Activated CD4-positive, alpha-beta memory T cell treated with anti-CD3 and anti-CD28 coated beads, Interleukin-2, amount 10 ng/mL, durations not matched to agents 7 days and 5 days (primary cell): ENCODE measurements around the gene DBI. TPM values are rescaled to one million over a fixed set of nuclear protein-coding genes. Genes with fewer than 3 reads are reported as not detected.
A peak's percentile ranks its signal among the peaks of the same experiment; 100 is the strongest.
"Not testable (repeated sequence)": the region's sequence is repeated elsewhere in the genome, so short reads cannot be mapped to it uniquely, and the experiment has no call there.

Experiments used
- CTCF ChIA-PET: fragments of 350-600 bp; sonication (Branson Sonifier 250); formaldehyde crosslinking; loops from one replicate; lab custom pipeline; 2021; ENCODE audit warnings: antibody characterized with exemption, inconsistent platforms; lab: Charles Lee
- POLR2A ChIA-PET: fragments of 350-600 bp; sonication (Branson Sonifier 250); formaldehyde crosslinking; loops from one replicate; lab custom pipeline; 2021; ENCODE audit warnings: antibody characterized with exemption; lab: Charles Lee
- DNase-seq: peaks from one replicate; pipeline ENCODE4 v3.0.0-alpha.2; 2020
- H3K27ac Mint-ChIP-seq: one replicate; pipeline ENCODE4 v1.8.0; 2021; ENCODE audit warnings: mild to moderate bottlenecking, mixed read lengths
- H3K27me3 Mint-ChIP-seq: one replicate; pipeline ENCODE4 v1.8.0; 2021; ENCODE audit warnings: mixed read lengths
- H3K36me3 Mint-ChIP-seq: one replicate; pipeline ENCODE4 v1.8.0; 2021; ENCODE audit warnings: low read depth, mixed read lengths
- H3K4me1 Mint-ChIP-seq: one replicate; pipeline ENCODE4 v1.8.0; 2021; ENCODE audit warnings: mixed read lengths
- H3K4me3 Mint-ChIP-seq: one replicate; pipeline ENCODE4 v1.8.0; 2021; ENCODE audit warnings: mild to moderate bottlenecking, mixed read lengths
- H3K9me3 Mint-ChIP-seq: one replicate; pipeline ENCODE4 v1.8.0; 2021; ENCODE audit warnings: mixed read lengths
- total RNA-seq, 2 experiments: library from RNA; stranded (reverse); gene quantifications; one replicate each; pipeline ENCODE4 v1.2.3, GENCODE V29; 2021

DBI gene
- total RNA-seq, 2 experiments from 2014 or later: 142 to 150 TPM

DNA sequence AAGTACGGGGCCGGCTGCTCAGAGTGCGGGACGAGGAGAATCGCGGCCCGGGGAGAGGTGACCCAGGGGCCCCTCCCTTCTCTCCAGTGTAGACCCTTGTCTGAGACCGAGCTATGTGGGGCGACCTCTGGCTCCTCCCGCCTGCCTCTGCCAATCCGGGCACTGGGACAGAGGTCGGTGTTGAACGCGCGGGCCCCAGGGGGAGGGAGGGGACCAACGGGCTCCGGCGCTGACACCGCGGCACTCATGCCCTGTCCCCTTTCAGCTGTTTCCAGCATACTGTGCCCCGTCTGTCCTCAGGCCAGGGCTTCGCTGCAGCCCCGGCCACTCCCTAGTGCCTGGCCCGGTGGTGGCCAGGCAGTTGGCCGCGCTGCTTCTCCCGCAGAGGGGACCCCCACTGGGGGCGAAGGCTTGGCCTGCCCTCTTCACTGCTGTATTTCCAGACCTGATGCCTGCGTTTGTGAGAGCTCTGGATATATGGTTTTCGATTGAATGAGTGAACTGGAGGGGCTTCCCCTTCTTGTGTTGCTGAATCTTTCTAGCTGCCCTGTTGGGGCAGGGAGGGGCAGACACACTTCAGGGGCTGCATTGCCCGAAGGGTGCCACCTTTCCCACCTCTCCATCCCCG, 809 bp downstream of the DBI start:
- no peaks in the 10 kb centered on the region for H3K27me3 Mint-ChIP-seq
- peaks cover 45% of the 10 kb centered on the region for H3K4me1 Mint-ChIP-seq
- DNase-seq: peak; percentile 54
- peaks cover 55% of the 10 kb centered on the region for H3K36me3 Mint-ChIP-seq
- ChIA-PET CTCF (interaction anchor here (0.9 kb wide), 1 partner anchor 109 kb away, joined by 3 read pairs; no protein-coding TSS in a partner anchor), POLR2A (interaction anchor here (0.7 to 3.3 kb wide), 8 partner anchors 8 to 1553 kb away, joined by 3 to 21 read pairs (median 4); partner anchors contain the start of gene DDX18)
- no peaks in the 10 kb centered on the region for H3K9me3 Mint-ChIP-seq
- peak overlapping the region; percentile 88 for H3K27ac Mint-ChIP-seq
- peak overlapping the region; percentile 99 for H3K4me3 Mint-ChIP-seq

DNA sequence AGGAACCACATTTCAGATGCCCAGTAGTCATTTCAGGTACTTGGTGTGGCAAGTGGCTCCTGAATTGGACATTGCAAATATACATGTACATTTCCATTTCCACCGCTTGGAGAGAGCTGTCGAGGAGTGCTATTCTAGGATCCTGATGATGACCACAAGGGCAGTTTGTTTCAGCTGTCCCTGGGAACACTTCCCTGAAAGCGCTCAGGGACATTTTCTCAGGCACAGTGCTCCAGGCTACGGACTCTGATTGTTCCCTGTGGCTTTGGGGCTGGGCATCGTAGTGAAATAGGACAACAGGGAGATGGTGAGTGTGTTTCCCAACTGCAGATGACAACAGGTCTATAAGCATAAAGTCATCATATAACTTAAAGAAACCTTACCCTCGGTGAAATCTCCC, 3.1 kb downstream of the DBI start:
- no peaks in the 10 kb centered on the region for H3K27me3 Mint-ChIP-seq
- H3K36me3 Mint-ChIP-seq: peaks cover 74% of the 10 kb centered on the region
- H3K4me1 Mint-ChIP-seq: peaks cover 37% of the 10 kb centered on the region
- peaks cover 2% of the 10 kb centered on the region for H3K9me3 Mint-ChIP-seq
- ChIA-PET POLR2A (no interaction called here), CTCF (no interaction called here)
- H3K4me3 Mint-ChIP-seq: peak overlapping the region; percentile 3
- H3K27ac Mint-ChIP-seq: no peak overlapping the region
- no peak for DNase-seq

DNA sequence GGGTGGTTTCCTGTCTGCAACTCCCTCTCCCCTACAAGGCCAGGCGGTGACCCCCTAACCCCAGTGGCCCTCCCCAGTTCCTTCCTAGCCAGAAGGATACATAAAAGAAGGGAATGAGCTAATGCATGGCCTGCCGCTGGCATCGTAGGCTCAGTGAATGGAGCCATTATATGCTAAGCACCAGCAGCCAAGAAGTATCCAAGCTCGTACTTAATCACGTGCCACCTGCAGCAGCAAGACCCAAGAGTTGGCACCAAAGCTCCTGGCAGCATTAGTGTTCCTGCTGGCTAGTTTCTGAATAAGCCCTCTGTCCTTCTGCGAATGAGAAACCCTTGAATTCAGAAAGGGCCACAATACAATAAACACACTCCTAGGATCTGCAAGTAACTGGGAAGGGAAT, 4.3 kb downstream of the DBI start:
- H3K4me3 Mint-ChIP-seq: no peak overlapping the region
- H3K36me3 Mint-ChIP-seq: peaks cover 71% of the 10 kb centered on the region
- H3K27ac Mint-ChIP-seq: no peak overlapping the region
- ChIA-PET POLR2A (no interaction called here), CTCF (no interaction called here)
- H3K9me3 Mint-ChIP-seq: peaks cover 2% of the 10 kb centered on the region
- peaks cover 24% of the 10 kb centered on the region for H3K4me1 Mint-ChIP-seq
- no peaks in the 10 kb centered on the region for H3K27me3 Mint-ChIP-seq
- DNase-seq: no peak

DNA sequence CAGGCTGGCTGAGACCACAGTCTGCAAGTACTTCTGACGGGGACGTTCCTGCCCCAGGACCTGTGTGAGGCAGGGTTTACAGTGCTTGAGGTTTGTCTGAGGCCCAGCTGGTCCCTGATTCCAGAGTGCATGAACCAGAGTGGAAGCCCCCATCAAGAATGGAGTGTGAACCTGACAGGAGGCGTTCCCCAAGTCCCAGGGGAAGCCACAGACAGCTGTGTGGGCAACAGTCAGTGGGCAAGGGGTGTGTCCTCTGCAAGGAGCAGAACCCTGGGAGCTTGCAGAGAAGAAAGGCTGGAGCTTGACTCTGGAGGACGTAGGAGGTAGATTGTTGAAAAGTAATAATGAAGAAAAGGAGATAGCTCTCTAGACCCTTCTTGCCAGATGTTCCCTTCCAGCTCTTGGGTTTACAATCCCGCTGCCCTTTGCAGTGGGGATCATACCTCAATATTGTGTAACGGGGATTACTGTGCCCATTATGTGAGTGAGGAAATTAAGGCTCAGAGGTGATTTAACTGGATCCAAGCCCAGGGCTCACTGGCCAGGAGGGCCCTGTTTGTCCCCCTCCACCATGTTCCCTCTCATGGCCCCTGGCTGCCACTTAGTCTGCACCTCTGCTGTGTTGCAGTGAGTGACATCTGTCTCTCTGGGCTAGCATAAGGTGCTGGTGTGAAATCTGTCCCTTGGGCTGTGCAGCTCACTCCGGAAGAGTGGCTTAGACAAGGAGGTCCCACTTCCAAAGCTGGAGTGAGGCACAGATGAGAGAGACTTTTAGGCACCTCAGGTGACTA, 6.2 kb downstream of the DBI start:
- CTCF ChIA-PET: no interaction called here
- no peak overlapping the region for H3K4me3 Mint-ChIP-seq
- H3K9me3 Mint-ChIP-seq: peaks cover 2% of the 10 kb centered on the region
- no peaks in the 10 kb centered on the region for H3K27me3 Mint-ChIP-seq
- no peak overlapping the region for H3K27ac Mint-ChIP-seq
- no peak for DNase-seq
- H3K36me3 Mint-ChIP-seq: peaks cover 63% of the 10 kb centered on the region
- POLR2A ChIA-PET: no interaction called here
- peaks cover 18% of the 10 kb centered on the region for H3K4me1 Mint-ChIP-seq

DNA sequence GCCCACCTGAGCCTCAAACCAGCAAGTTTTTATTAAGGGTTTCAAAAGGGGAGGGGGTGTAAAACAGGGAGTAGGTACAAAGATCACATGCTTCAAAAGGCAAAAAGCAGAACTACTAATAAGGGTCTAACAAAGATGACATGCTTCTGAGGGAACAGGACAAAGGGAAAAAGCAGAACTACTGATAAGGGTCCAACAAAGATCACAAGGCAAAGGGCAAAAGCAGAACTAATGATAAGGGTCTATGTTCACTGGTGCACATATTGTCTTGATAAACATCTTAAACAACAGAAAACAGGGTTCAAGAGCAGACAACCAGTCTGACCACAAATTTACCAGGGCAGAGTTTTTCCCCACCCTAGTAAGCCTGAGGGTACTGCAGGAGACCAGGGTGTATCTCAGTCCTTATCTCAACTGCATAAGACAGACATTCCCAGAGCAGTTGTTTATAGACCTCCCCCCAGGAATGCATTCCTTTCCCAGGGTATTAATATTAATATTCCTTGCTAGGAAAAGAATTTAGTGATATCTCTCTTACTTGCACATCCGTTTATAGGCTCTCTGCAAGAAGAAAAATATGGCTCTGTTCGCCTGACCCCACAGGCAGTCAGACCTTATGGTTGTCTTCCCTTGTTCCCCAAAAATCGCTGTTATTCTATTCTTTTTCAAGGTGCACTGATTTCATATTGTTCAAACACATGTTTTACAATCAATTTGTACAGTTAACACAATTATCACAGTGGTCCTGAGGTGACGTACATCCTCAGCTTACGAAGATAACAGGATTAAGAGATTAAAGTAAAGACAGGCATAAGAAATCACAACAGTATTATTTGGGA, 7.3 kb downstream of the DBI start:
- H3K27me3 Mint-ChIP-seq, H3K27ac Mint-ChIP-seq, H3K4me3 Mint-ChIP-seq, H3K4me1 Mint-ChIP-seq, POLR2A ChIA-PET, DNase-seq, H3K9me3 Mint-ChIP-seq, CTCF ChIA-PET: not testable (repeated sequence)
- H3K36me3 Mint-ChIP-seq: peaks cover 54% of the 10 kb centered on the region

DNA sequence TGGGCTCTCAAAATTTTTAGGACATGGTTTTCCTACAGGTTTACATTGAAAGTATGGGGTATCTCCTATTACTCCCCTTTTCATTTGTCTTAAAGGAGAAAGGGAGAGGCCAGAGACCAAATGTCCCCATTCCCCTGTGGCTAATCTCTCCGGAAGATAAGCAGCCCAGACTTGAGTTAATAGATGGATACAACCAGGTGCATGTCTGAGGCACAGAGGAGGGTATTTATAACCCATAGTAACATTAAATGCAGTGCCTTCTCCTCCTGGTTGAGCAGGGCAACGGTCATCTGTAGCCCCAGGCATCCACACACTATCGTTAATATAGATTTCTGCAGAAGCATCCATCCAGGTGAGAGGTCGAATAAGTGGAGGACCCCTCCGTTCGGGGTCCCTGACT, 9.6 kb downstream of the DBI start:
- H3K27me3 Mint-ChIP-seq, H3K4me3 Mint-ChIP-seq, H3K9me3 Mint-ChIP-seq, CTCF ChIA-PET, H3K4me1 Mint-ChIP-seq, H3K27ac Mint-ChIP-seq, DNase-seq: not testable (repeated sequence)
- POLR2A ChIA-PET: interaction anchor here (1.3 kb wide), 1 partner anchor 9 kb away, joined by 4 read pairs; the partner anchor contains the start of gene DBI
- H3K36me3 Mint-ChIP-seq: peaks cover 36% of the 10 kb centered on the region

DNA sequence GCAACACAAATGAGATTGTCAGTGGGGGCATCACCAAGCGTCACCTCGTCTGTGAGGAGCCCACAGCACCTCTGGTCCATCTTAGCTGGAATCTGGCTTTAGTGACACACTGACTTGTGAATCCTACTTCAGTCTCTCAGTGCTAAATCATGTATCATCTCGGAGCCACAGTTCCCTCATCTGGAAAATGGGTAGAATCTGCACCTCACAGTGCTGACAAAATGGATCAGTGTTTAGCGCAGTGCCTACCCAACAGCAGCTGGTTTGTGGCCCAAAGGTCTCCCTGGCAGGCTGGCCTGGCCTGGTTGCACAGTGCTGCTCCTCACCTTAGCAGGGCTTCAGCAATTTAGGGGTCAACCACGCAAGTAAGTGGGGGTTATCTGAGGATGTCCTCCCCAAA, 10.0 kb downstream of the DBI start:
- Mint-ChIP-seq H3K36me3 (peaks cover 32% of the 10 kb centered on the region), H3K4me3 (no peak overlapping the region), H3K27me3 (peaks cover 3% of the 10 kb centered on the region), H3K4me1 (no peaks in the 10 kb centered on the region), H3K27ac (no peak overlapping the region), H3K9me3 (peaks cover 2% of the 10 kb centered on the region)
- no peak for DNase-seq
- CTCF ChIA-PET: no interaction called here
- POLR2A ChIA-PET: no interaction called here

DNA sequence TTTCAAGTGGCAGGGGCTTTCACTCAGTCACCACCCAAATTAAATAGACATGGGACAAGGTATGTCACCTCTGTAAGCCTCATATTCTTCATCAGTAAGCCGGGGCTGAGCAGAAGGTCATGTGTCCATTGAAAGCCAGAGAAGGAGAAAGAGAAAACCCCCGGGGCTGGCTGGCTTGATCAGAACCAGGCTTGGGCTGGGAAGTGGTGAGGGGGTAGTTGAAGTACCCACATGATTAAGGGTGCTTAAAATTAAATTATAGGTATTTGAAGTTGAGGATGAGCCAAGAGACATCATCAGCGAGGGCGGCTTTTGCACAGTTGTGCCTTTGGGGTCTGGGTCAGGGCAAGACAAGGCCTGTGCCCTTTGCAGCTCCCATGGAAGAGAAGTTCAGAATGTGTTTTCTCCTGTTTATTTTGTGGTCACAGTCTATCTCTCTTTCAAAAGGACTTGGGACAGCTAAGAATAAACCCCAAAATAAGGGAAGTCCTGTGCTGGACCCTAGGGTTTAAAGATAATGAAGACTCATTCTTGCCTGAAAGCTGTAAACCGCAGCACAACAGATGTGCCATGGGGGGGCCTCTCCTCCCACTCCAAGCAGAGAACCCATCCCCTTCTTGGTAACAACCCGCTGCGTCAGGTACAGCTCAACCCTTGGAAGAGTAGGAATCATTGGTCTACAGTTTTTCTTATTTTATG, 10.7 kb downstream of the DBI start:
- POLR2A ChIA-PET: interaction anchor here (1.1 kb wide), 1 partner anchor 10 kb away, joined by 3 read pairs; the partner anchor contains the start of gene DBI
- H3K27ac Mint-ChIP-seq: no peak overlapping the region
- H3K4me1 Mint-ChIP-seq: no peaks in the 10 kb centered on the region

DNA sequence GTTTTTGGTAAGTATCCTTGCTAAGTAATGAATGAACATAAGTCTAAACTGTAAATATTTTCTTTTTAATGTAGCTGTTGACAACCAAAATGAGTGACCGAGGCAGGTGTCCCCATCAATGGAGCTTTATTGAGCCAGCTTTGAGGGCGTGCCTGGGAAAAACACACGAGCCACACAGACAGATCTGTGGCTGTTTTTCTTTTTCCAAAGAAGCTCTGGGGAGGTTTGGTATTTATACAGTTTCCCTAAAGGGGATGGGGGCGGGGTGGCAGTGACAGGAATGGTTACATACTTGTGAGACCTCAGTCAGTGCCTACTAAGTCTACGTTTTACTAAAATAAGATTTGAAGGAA, 11.2 kb downstream of the DBI start:
- Mint-ChIP-seq H3K36me3 (peaks cover 21% of the 10 kb centered on the region), H3K4me1 (no peaks in the 10 kb centered on the region), H3K27ac (no peak overlapping the region), H3K9me3 (peaks cover 2% of the 10 kb centered on the region), H3K27me3 (peaks cover 8% of the 10 kb centered on the region), H3K4me3 (no peak overlapping the region)
- ChIA-PET POLR2A (interaction anchor here (1.1 kb wide), 1 partner anchor 11 kb away, joined by 3 read pairs; the partner anchor contains the start of gene DBI), CTCF (no interaction called here)
- no peak for DNase-seq

More for the DNA sequence above, 10.7 kb downstream of the DBI start:
- H3K4me3 Mint-ChIP-seq: no peak overlapping the region
- peaks cover 8% of the 10 kb centered on the region for H3K27me3 Mint-ChIP-seq
- H3K36me3 Mint-ChIP-seq: peaks cover 26% of the 10 kb centered on the region
- peaks cover 2% of the 10 kb centered on the region for H3K9me3 Mint-ChIP-seq
- DNase-seq: no peak
- CTCF ChIA-PET: no interaction called here

DNA sequence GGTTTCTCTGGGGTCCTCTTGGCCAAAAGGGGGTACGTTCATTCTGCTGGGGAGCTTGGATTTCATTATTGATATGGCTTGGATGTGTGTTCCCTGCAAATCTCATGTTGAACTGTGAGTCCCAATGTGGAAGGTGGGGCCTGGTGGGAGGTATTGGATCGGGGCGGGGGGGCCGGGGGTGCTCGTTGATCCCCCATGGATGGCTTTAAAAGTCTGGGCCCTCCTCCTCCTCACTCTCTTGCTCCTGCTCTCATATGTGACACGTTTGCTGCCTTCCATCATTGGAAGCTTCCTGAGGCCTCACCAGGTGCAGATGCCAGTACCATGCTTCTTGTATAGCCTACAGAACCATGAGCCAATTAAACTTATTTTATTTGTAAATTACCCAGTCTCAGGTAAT, 11.8 kb downstream of the DBI start:
- Mint-ChIP-seq H3K27ac (no peak overlapping the region), H3K4me1 (no peaks in the 10 kb centered on the region), H3K9me3 (peaks cover 2% of the 10 kb centered on the region), H3K4me3 (no peak overlapping the region), H3K27me3 (peaks cover 8% of the 10 kb centered on the region), H3K36me3 (peaks cover 15% of the 10 kb centered on the region)
- ChIA-PET CTCF (no interaction called here), POLR2A (no interaction called here)
- no peak for DNase-seq

DNA sequence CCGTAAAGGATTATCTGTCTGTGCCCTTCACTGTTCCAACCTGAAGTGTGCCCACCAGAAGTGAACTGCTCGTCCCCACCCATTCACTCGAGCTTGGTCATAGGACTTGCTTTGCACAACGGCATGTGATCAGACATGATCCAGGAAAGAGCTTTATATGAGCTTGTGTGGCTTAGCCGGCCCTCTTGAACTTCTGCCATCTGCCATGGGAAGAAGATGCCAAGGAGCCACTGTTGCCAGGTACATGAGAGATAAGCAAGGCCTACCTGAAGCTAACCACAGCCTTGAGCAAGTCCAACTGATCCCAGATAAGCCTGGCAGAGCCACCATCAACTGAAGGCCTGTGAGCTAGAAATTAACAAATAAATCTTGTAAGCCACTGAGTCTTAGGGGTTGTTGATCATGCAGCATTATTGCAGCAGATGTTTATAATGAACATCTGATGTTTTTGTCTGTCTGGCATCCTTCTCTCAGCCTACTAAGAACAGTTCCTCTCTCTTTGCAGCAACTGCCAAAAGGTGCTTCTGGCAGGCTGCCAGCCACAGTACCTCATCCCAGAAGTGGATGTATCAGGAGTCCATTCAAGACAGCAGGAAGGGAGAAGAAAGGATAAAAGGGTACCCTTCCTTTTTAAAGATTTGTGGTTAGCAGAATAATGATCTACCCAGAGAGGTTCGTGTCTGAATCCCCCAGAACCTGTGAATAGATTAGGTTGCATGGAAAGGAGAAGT, 16.8 kb downstream of the DBI start:
- ChIA-PET POLR2A (no interaction called here), CTCF (no interaction called here)
- Mint-ChIP-seq H3K4me3 (no peak overlapping the region), H3K27me3 (peaks cover 25% of the 10 kb centered on the region), H3K36me3 (no peaks in the 10 kb centered on the region), H3K27ac (no peak overlapping the region), H3K9me3 (no peaks in the 10 kb centered on the region), H3K4me1 (peaks cover 7% of the 10 kb centered on the region)
- no peak for DNase-seq

DNA sequence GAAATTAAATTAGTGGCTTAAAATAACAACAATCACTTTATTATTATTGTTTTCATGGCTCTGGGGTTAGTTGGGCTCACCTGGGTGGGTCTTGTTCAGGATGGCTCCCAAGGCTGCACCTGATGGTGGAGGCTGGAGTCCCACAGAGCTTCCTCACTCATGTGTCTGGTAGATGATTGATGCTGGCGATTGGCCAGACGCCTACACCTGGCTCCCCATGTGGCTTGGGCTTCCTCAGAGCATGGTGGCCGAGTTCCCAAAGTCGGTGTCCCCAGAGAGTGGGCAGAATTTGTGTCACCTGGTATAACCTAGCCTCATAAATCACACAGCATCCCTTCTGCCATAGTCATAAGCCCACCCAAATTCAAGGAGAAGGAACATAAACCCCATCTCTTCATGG, 18.2 kb downstream of the DBI start:
- Mint-ChIP-seq H3K27ac (no peak overlapping the region), H3K27me3 (peaks cover 32% of the 10 kb centered on the region)
- POLR2A ChIA-PET: no interaction called here

More for the DNA sequence above, 18.2 kb downstream of the DBI start:
- Mint-ChIP-seq H3K4me1 (peaks cover 12% of the 10 kb centered on the region), H3K36me3 (no peaks in the 10 kb centered on the region), H3K4me3 (no peak overlapping the region), H3K9me3 (no peaks in the 10 kb centered on the region)
- CTCF ChIA-PET: no interaction called here
- DNase-seq: no peak
